H9 (cell line): ENCODE results near the gene SEMA4D. TPM values are rescaled to one million over a fixed set of nuclear protein-coding genes. Genes with fewer than 3 reads are reported as not detected.
A peak's percentile ranks its signal among the peaks of the same experiment; 100 is the strongest.

ENCODE experiments used
- DNase-seq: peaks from one replicate; pipeline ENCODE4 v3.0.0-alpha.2; 2017
- H2AFZ ChIP-seq: one replicate; pipeline ENCODE4 v1.6.1; 2013; ENCODE audit warnings: mild to moderate bottlenecking, low read length, control low read depth, moderate library complexity
- H2AK5ac ChIP-seq: 2 replicates; pipeline ENCODE4 v1.6.1; 2013; ENCODE audit warnings: low read length, control low read depth, mixed read lengths; ENCODE audit not compliant: insufficient read length
- H2BK120ac ChIP-seq: one replicate; pipeline ENCODE4 v1.6.1; 2013; ENCODE audit warnings: low read depth, mild to moderate bottlenecking, low read length, control low read depth, inconsistent platforms; ENCODE audit not compliant: poor library complexity, severe bottlenecking
- H2BK12ac ChIP-seq: 2 replicates; pipeline ENCODE4 v1.6.1; 2013; ENCODE audit warnings: low read length, control low read depth, mixed read lengths, low read depth; ENCODE audit not compliant: insufficient read length
- H2BK15ac ChIP-seq: 2 replicates; pipeline ENCODE4 v1.6.1; 2013; ENCODE audit warnings: low read depth, low read length, control low read depth
- H2BK20ac ChIP-seq: one replicate; pipeline ENCODE4 v1.6.1; 2013; ENCODE audit warnings: low read depth, mild to moderate bottlenecking, low read length, control low read depth, inconsistent platforms; ENCODE audit not compliant: poor library complexity, severe bottlenecking
- H2BK5ac ChIP-seq: 2 replicates; pipeline ENCODE4 v1.6.1; 2013; ENCODE audit warnings: low read length, control low read depth, mixed read lengths; ENCODE audit not compliant: insufficient read length
- H3K14ac ChIP-seq: 2 replicates; pipeline ENCODE4 v1.6.1; 2013; ENCODE audit warnings: low read length, control low read depth; ENCODE audit not compliant: insufficient read depth
- H3K18ac ChIP-seq: 2 replicates; pipeline ENCODE4 v1.6.1; 2013; ENCODE audit warnings: low read depth, mild to moderate bottlenecking, mixed read lengths, low read length, control low read depth; ENCODE audit not compliant: insufficient read length
- H3K23ac ChIP-seq: 2 replicates; pipeline ENCODE4 v1.6.1; 2013; ENCODE audit warnings: low read length, control low read depth, mixed read lengths, low read depth; ENCODE audit not compliant: insufficient read length
- H3K23me2 ChIP-seq: 2 replicates; pipeline ENCODE4 v1.6.1; 2013; ENCODE audit warnings: low read depth, mild to moderate bottlenecking, mixed read lengths, low read length, control low read depth; ENCODE audit not compliant: insufficient read length, poor library complexity, severe bottlenecking
- H3K27ac ChIP-seq: 2 replicates; pipeline ENCODE4 v1.5.1; 2013; ENCODE audit warnings: low read length, control low read depth, mixed read lengths, low read depth; ENCODE audit not compliant: insufficient read length
- H3K27me3 ChIP-seq: 2 replicates; pipeline ENCODE4 v1.6.1; 2013; ENCODE audit warnings: low read length, control low read depth, inconsistent platforms; ENCODE audit not compliant: insufficient read depth
- H3K4ac ChIP-seq: 2 replicates; pipeline ENCODE4 v1.6.1; 2013; ENCODE audit warnings: low read depth, mild to moderate bottlenecking, control low read depth, inconsistent platforms, low read length, moderate library complexity
- H3K4me1 ChIP-seq: 2 replicates; pipeline ENCODE4 v1.6.1; 2013; ENCODE audit warnings: low read length, control low read depth, inconsistent platforms; ENCODE audit not compliant: insufficient read depth
- H3K4me2 ChIP-seq: 2 replicates; pipeline ENCODE4 v1.6.1; 2013; ENCODE audit warnings: low read length, control low read depth, mixed read lengths; ENCODE audit not compliant: insufficient read length, insufficient read depth
- H3K56ac ChIP-seq: 2 replicates; pipeline ENCODE4 v1.6.1; 2013; ENCODE audit warnings: low read depth, mild to moderate bottlenecking, mixed read lengths, low read length, control low read depth; ENCODE audit not compliant: insufficient read length
- H3K79me1 ChIP-seq: 2 replicates; pipeline ENCODE4 v1.6.1; 2013; ENCODE audit warnings: low read depth, mild to moderate bottlenecking, moderate library complexity, low read length, control low read depth, inconsistent platforms; ENCODE audit not compliant: insufficient read depth, poor library complexity, severe bottlenecking
- H3K79me2 ChIP-seq: 2 replicates; pipeline ENCODE4 v1.6.1; 2013; ENCODE audit warnings: low read length, control low read depth, inconsistent platforms; ENCODE audit not compliant: insufficient read depth
- H3K9ac ChIP-seq: 2 replicates; pipeline ENCODE4 v1.6.1; 2013; ENCODE audit warnings: low read length, control low read depth, mixed read lengths; ENCODE audit not compliant: insufficient read length; ENCODE audit errors: extremely low read depth
- H3K9me3 ChIP-seq: one replicate; pipeline ENCODE4 v1.6.1; 2013; ENCODE audit warnings: low read depth, low read length, inconsistent platforms; ENCODE audit not compliant: control insufficient read depth
- H3T11ph ChIP-seq: one replicate; pipeline ENCODE4 v1.6.1; 2013; ENCODE audit warnings: mild to moderate bottlenecking, low read length, control low read depth, inconsistent platforms
- H4K20me1 ChIP-seq: one replicate; pipeline ENCODE4 v1.6.1; 2013; ENCODE audit not compliant: control insufficient read depth, insufficient read length, insufficient read depth
- H4K5ac ChIP-seq: 2 replicates; pipeline ENCODE4 v1.6.1; 2013; ENCODE audit warnings: low read depth, mild to moderate bottlenecking, mixed read lengths, low read length, control low read depth; ENCODE audit not compliant: insufficient read length
- H4K8ac ChIP-seq: replicated peaks from 2 replicates; pipeline ENCODE4 v1.6.1; 2013; ENCODE audit warnings: low read length, control low read depth, mixed read lengths, low read depth; ENCODE audit not compliant: insufficient read length
- H4K91ac ChIP-seq: 2 replicates; pipeline ENCODE4 v1.6.1; 2013; ENCODE audit warnings: low read depth, mild to moderate bottlenecking, moderate library complexity, mixed read lengths, low read length, control low read depth; ENCODE audit not compliant: insufficient read length
- H3K27ac Mint-ChIP-seq, 3 experiments: 2 replicates in 2 of 3; 3 replicates in 1 of 3; pipeline ENCODE4 v1.8.0; 2020 to 2021; ENCODE audit warnings: mixed read lengths in 3 of 3, mild to moderate bottlenecking in 1 of 3, moderate library complexity in 1 of 3
- H3K27me3 Mint-ChIP-seq: 2 replicates; pipeline ENCODE4 v1.8.0; 2021; ENCODE audit warnings: low read depth, mild to moderate bottlenecking, moderate library complexity, mixed read lengths
- H3K36me3 Mint-ChIP-seq, 3 experiments: 2 replicates in 2 of 3; 3 replicates in 1 of 3; pipeline ENCODE4 v1.8.0; 2020 to 2021; ENCODE audit warnings: low read depth in 3 of 3, mixed read lengths in 3 of 3; ENCODE audit not compliant: insufficient read depth in 1 of 3
- H3K4me1 Mint-ChIP-seq, 2 experiments: 2 replicates each; pipeline ENCODE4 v1.8.0; 2020; ENCODE audit warnings: mixed read lengths in 2 of 2
- H3K4me3 Mint-ChIP-seq, 2 experiments: 2 replicates in 1 of 2; 3 replicates in 1 of 2; pipeline ENCODE4 v1.8.0; 2020 to 2021; ENCODE audit warnings: mild to moderate bottlenecking in 2 of 2, mixed read lengths in 2 of 2, moderate library complexity in 1 of 2
- H3K9me3 Mint-ChIP-seq, 2 experiments: 2 replicates in 1 of 2; 3 replicates in 1 of 2; pipeline ENCODE4 v1.8.0; 2020; ENCODE audit warnings: mild to moderate bottlenecking in 2 of 2, mixed read lengths in 2 of 2, moderate library complexity in 1 of 2
- WGBS: extraction: QIAGEN DNeasy Blood & Tissue Kit; methylation state at CpG from one replicate; pipeline ENCODE4 v1.1.7; 2013; ENCODE audit warnings: missing lambda C conversion rate, low lambda C conversion rate, mixed read lengths; ENCODE audit not compliant: insufficient read length; ENCODE audit errors: extremely low coverage; 5-methylcytosine and 5-hydroxymethylcytosine counted together
- total RNA-seq: library from RNA; stranded (reverse); gene quantifications from 2 replicates; pipeline ENCODE4 v1.2.1, GENCODE V29; 2021
- TF ChIP-seq, protein P1 (sequence below): fragments of 200-600 bp; sonication (generic); conservative IDR thresholded peaks from 3 replicates; pipeline ENCODE4 v1.8.0; 2021; ENCODE audit warnings: antibody characterized with exemption, mild to moderate bottlenecking

SEMA4D gene
- total RNA-seq, 1 experiment from 2014 or later: 47.2 TPM

DNA sequence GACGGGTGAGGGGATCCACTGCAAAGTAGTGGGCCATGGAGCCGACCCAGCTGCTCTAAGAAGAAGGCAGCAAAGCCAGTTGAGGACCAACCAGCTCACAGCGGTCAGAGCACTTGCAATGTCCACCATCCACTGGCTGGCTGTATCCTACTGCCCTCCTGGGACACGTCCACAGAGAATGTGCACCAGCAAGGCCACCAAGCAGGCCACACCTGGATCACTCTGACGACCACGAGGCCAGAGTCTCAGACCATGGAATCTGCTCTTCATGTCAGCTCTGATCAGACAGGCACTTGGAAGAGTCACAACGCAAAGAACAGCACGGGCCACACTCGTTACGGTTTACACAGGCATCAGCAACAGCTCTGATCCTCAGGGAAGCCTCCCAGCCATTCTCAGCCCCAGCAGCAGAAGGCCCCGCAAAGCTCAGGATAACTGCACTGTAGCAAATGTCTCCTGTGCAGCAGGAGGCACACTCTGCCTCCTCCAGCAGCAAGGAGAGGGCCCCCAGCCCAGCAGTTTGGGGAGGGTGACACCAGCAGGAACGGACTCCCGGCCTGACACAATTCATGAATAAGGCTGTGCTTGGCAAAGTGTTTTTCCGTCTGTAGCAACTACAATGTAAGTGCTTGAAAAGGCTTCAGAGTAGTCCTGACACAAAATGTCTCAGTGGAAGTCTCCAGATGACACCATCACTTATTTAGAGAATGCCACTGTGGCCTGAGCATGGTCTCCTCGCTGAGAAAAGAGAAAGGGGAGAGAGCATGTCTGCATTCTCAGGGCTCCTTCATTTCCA is 15.7 kb downstream of the SEMA4D start:
- Histone ChIP-seq H3K4me1 (peaks cover 5% of the 10 kb centered on the region; the same call in 1 of the 2 replicates), H3K79me2 (peaks cover 17% of the 10 kb centered on the region; the same call in 1 of the 2 replicates), H2BK20ac (no peak overlapping the region), H3K27me3 (no peaks in the 10 kb centered on the region), H4K20me1 (peaks cover 4% of the 10 kb centered on the region), H3K18ac (no peak overlapping the region), H3K4ac (no peak overlapping the region), H4K91ac (no peak overlapping the region), H4K8ac (no peak overlapping the region), H2AK5ac (no peak overlapping the region), H2BK15ac (no peak overlapping the region), H3K14ac (no peak overlapping the region; the same call in 1 of the 2 replicates), H3K23ac (no peak overlapping the region), H3T11ph (no peak overlapping the region), H2BK120ac (no peak overlapping the region), H3K79me1 (no peaks in the 10 kb centered on the region), H2AFZ (no peak overlapping the region), H3K23me2 (no peaks in the 10 kb centered on the region), H2BK12ac (no peak overlapping the region), H4K5ac (no peak overlapping the region), H2BK5ac (no peak overlapping the region), H3K56ac (no peak overlapping the region), H3K27ac (no peak overlapping the region), H3K9me3 (no peaks in the 10 kb centered on the region), H3K4me2 (no peak overlapping the region), H3K9ac (no peak overlapping the region)
- no peaks in the 10 kb centered on the region for H3K27me3 Mint-ChIP-seq
- H3K36me3 Mint-ChIP-seq: peaks cover 15 to 37% (median 24%) of the 10 kb centered on the region in 3 experiments
- peaks cover 47 to 50% of the 10 kb centered on the region in 2 experiments for H3K4me1 Mint-ChIP-seq
- TF ChIP-seq, protein P1, sequence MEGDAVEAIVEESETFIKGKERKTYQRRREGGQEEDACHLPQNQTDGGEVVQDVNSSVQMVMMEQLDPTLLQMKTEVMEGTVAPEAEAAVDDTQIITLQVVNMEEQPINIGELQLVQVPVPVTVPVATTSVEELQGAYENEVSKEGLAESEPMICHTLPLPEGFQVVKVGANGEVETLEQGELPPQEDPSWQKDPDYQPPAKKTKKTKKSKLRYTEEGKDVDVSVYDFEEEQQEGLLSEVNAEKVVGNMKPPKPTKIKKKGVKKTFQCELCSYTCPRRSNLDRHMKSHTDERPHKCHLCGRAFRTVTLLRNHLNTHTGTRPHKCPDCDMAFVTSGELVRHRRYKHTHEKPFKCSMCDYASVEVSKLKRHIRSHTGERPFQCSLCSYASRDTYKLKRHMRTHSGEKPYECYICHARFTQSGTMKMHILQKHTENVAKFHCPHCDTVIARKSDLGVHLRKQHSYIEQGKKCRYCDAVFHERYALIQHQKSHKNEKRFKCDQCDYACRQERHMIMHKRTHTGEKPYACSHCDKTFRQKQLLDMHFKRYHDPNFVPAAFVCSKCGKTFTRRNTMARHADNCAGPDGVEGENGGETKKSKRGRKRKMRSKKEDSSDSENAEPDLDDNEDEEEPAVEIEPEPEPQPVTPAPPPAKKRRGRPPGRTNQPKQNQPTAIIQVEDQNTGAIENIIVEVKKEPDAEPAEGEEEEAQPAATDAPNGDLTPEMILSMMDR: no peak
- 0 out of 5 replicates have a peak, but pooled peaks cover 0 to 2% of the 10 kb centered on the region in 2 experiments for H3K9me3 Mint-ChIP-seq
- no CpG with 5 or more reads among the region's 15 CpGs for WGBS
- DNase-seq: no peak
- H3K27ac Mint-ChIP-seq: peak overlapping the region; percentile 42 to 76 (median 73); a peak in 6 of 7 replicates
- no peak overlapping the region for H3K4me3 Mint-ChIP-seq
